ENCODE data around the gene DNHD1. TPM values are rescaled to one million over a fixed set of nuclear protein-coding genes. Genes with fewer than 3 reads are reported as not detected.

DNHD1 gene
- total RNA-seq, 3 donors from 2014 or later (not counting 1 experiment from before 2014, with no cell fraction given): 29.6 to 38.3 (median 31.4) TPM

- ATAC-seq: no peak
- Mint-ChIP-seq H3K36me3 (peaks cover 32% of the 10 kb centered on the region), H3K4me3 (no peak overlapping the region), H3K27me3 (ENCODE audit: low read depth in 2 of 2) (no peaks in the 10 kb centered on the region), H3K9me3 (peaks cover 5 to 9% of the 10 kb centered on the region in 2 donors), H3K4me1 (no peaks in the 10 kb centered on the region), H3K27ac (no peak overlapping the region)
- no peaks in the 10 kb centered on the region for H3K4me1 ChIP-seq (ENCODE audit: control insufficient read depth, insufficient read depth, low read length)
- 97% methylated on average over 25 of the region's 25 CpGs for WGBS (ENCODE audit: insufficient coverage)
- no peak overlapping the region for H3K27ac ChIP-seq (ENCODE audit: low read length)
- H3K36me3 ChIP-seq (ENCODE audit: control insufficient read depth, insufficient read depth, low read length): peaks cover 1% of the 10 kb centered on the region
- no peaks in the 10 kb centered on the region for H3K27me3 ChIP-seq (ENCODE audit: control insufficient read depth, insufficient read depth, low read length)
- TF ChIP-seq CTCF (IDR thresholded peaks at IDR 0.05): no peak
- no peak for DNase-seq
- no peaks in the 10 kb centered on the region for H3K9me3 ChIP-seq (ENCODE audit: control insufficient read depth, insufficient read depth, low read length)
- H3K4me3 ChIP-seq (ENCODE audit: low read length): no peak overlapping the region
- intact Hi-C loops (cut with micrococcal nuclease): no loop called here
Measured at GRCh38 chr11:6586434-6587359, 89.6 kb downstream of the DNHD1 start.

- 96% methylated on average over 11 of the region's 11 CpGs for WGBS (ENCODE audit: insufficient coverage)
- ATAC-seq: no peak
- H3K36me3 Mint-ChIP-seq: peaks cover 25% of the 10 kb centered on the region
Measured at GRCh38 chr11:6587360-6587953, 90.4 kb downstream of the DNHD1 start.

GRCh38 chr11:6588018-6588417, 90.9 kb downstream of the DNHD1 start:
- H3K27ac ChIP-seq (ENCODE audit: low read length): no peak overlapping the region
- DNase-seq (no peak), ATAC-seq (no peak)
- H3K4me1 ChIP-seq (ENCODE audit: control insufficient read depth, insufficient read depth, low read length): no peaks in the 10 kb centered on the region
- Mint-ChIP-seq H3K4me1 (no peaks in the 10 kb centered on the region), H3K27ac (no peak overlapping the region), H3K36me3 (peaks cover 19% of the 10 kb centered on the region), H3K9me3 (peaks cover 3 to 6% of the 10 kb centered on the region in 2 donors), H3K4me3 (no peak overlapping the region), H3K27me3 (ENCODE audit: low read depth in 2 of 2) (no peaks in the 10 kb centered on the region)
- WGBS (ENCODE audit: insufficient coverage): no CpG with 5 or more reads among the region's 1 CpG
- no peak overlapping the region for H3K4me3 ChIP-seq (ENCODE audit: low read length)
- no peak for TF ChIP-seq CTCF (IDR thresholded peaks at IDR 0.05)
- intact Hi-C loops (cut with micrococcal nuclease): no loop called here
- no peaks in the 10 kb centered on the region for H3K9me3 ChIP-seq (ENCODE audit: control insufficient read depth, insufficient read depth, low read length)
- peaks cover 11% of the 10 kb centered on the region for H3K36me3 ChIP-seq (ENCODE audit: control insufficient read depth, insufficient read depth, low read length)
- no peaks in the 10 kb centered on the region for H3K27me3 ChIP-seq (ENCODE audit: control insufficient read depth, insufficient read depth, low read length)

More at GRCh38 chr11:6587360-6587953, 90.4 kb downstream of the DNHD1 start:
- Histone ChIP-seq H3K9me3 (ENCODE audit: control insufficient read depth, insufficient read depth, low read length) (no peaks in the 10 kb centered on the region), H3K27ac (ENCODE audit: low read length) (no peak overlapping the region), H3K36me3 (ENCODE audit: control insufficient read depth, insufficient read depth, low read length) (peaks cover 8% of the 10 kb centered on the region), H3K4me1 (ENCODE audit: control insufficient read depth, insufficient read depth, low read length) (no peaks in the 10 kb centered on the region), H3K27me3 (ENCODE audit: control insufficient read depth, insufficient read depth, low read length) (no peaks in the 10 kb centered on the region), H3K4me3 (ENCODE audit: low read length) (no peak overlapping the region)
- no peak overlapping the region for H3K4me3 Mint-ChIP-seq
- H3K9me3 Mint-ChIP-seq: peaks cover 5 to 9% of the 10 kb centered on the region in 2 donors
- H3K27me3 Mint-ChIP-seq (ENCODE audit: low read depth in 2 of 2): no peaks in the 10 kb centered on the region
- no peaks in the 10 kb centered on the region for H3K4me1 Mint-ChIP-seq
- no peak for TF ChIP-seq CTCF (IDR thresholded peaks at IDR 0.05)
- DNase-seq: no peak
- intact Hi-C loops (cut with micrococcal nuclease): no loop called here
- H3K27ac Mint-ChIP-seq: no peak overlapping the region
